Neuronal stem cell (in vitro differentiated cells): ENCODE data around the gene GPR26.

Experiments used
- DNase-seq: peaks from one replicate; pipeline ENCODE4 v3.0.0-alpha.2; 2013; ENCODE audit warnings: low spot score
- H2AFZ ChIP-seq: one replicate; pipeline ENCODE4 v1.6.1; 2013; ENCODE audit warnings: mild to moderate bottlenecking, low read length, inconsistent platforms
- H2AK5ac ChIP-seq: 2 replicates; pipeline ENCODE4 v1.6.1; 2013; ENCODE audit warnings: low read depth, mild to moderate bottlenecking, inconsistent platforms, low read length, moderate library complexity, mixed read lengths
- H2BK120ac ChIP-seq: 2 replicates; pipeline ENCODE4 v1.6.1; 2013; ENCODE audit warnings: low read depth, mild to moderate bottlenecking, inconsistent platforms, low read length, moderate library complexity, mixed read lengths
- H2BK12ac ChIP-seq: one replicate; pipeline ENCODE4 v1.6.1; 2013; ENCODE audit warnings: low read length, inconsistent platforms
- H2BK15ac ChIP-seq: 2 replicates; pipeline ENCODE4 v1.6.1; 2013; ENCODE audit warnings: mild to moderate bottlenecking, low read length, inconsistent platforms, mixed read lengths
- H2BK5ac ChIP-seq: one replicate; pipeline ENCODE4 v1.6.1; 2013; ENCODE audit warnings: inconsistent platforms, mild to moderate bottlenecking, low read length, moderate library complexity
- H3K14ac ChIP-seq: one replicate; pipeline ENCODE4 v1.6.1; 2013; ENCODE audit warnings: low read length, inconsistent platforms
- H3K18ac ChIP-seq: 2 replicates; pipeline ENCODE4 v1.6.1; 2013; ENCODE audit warnings: low read length, inconsistent platforms
- H3K23ac ChIP-seq: 2 replicates; pipeline ENCODE4 v1.6.1; 2013; ENCODE audit warnings: low read depth, mild to moderate bottlenecking, mixed read lengths, low read length, inconsistent platforms; ENCODE audit not compliant: poor library complexity
- H3K27ac ChIP-seq: replicated peaks from 3 replicates; pipeline ENCODE4 v1.5.1; 2013; ENCODE audit warnings: low read length, inconsistent platforms
- H3K27me3 ChIP-seq, 3 experiments: 2 replicates each; pipeline ENCODE4 v1.6.1; 2013; ENCODE audit warnings: low read length in 3 of 3, mild to moderate bottlenecking in 2 of 3, inconsistent platforms in 1 of 3, low read depth in 1 of 3, mixed read lengths in 1 of 3, moderate library complexity in 1 of 3; ENCODE audit not compliant: control insufficient read depth in 3 of 3, insufficient read depth in 3 of 3
- H3K36me3 ChIP-seq, 2 donors: replicated peaks in 1 of 2; 2 replicates each; pipeline ENCODE4 v1.6.1; 2013; ENCODE audit warnings: low read length in 2 of 2; ENCODE audit not compliant: control insufficient read depth in 2 of 2, insufficient read depth in 2 of 2
- H3K4ac ChIP-seq: 2 replicates; pipeline ENCODE4 v1.6.1; 2013; ENCODE audit warnings: inconsistent platforms, mild to moderate bottlenecking, low read length, moderate library complexity
- H3K4me1 ChIP-seq, 2 donors: 1 replicate in 1 of 2; 2 replicates in 1 of 2; pipeline ENCODE4 v1.6.1; 2013; ENCODE audit warnings: low read length in 2 of 2, low read depth in 1 of 2; ENCODE audit not compliant: control insufficient read depth in 2 of 2, insufficient read depth in 1 of 2
- H3K4me2 ChIP-seq: one replicate; pipeline ENCODE4 v1.6.1; 2013; ENCODE audit warnings: mild to moderate bottlenecking, low read length, inconsistent platforms; ENCODE audit not compliant: insufficient read depth, poor library complexity, severe bottlenecking
- H3K4me3 ChIP-seq, 2 donors: 2 replicates each; pipeline ENCODE4 v1.5.1; 2013; ENCODE audit warnings: low read length in 2 of 2, mild to moderate bottlenecking in 2 of 2, inconsistent platforms in 1 of 2, moderate library complexity in 1 of 2
- H3K79me1 ChIP-seq: one replicate; pipeline ENCODE4 v1.6.1; 2013; ENCODE audit warnings: low read depth, mild to moderate bottlenecking, inconsistent platforms, low read length, moderate library complexity
- H3K9ac ChIP-seq: one replicate; pipeline ENCODE4 v1.6.1; 2013; ENCODE audit warnings: mild to moderate bottlenecking, low read depth, low read length, inconsistent platforms; ENCODE audit not compliant: poor library complexity
- H3K9me3 ChIP-seq, 2 donors: replicated peaks in 1 of 2; 2 replicates each; pipeline versions ENCODE3 to v1.6.1; 2013; ENCODE audit warnings: low read length in 2 of 2, mild to moderate bottlenecking in 2 of 2, inconsistent platforms in 1 of 2, low read depth in 1 of 2, mixed read lengths in 1 of 2, moderate library complexity in 1 of 2; ENCODE audit not compliant: control insufficient read depth in 2 of 2, insufficient read depth in 1 of 2
- H4K8ac ChIP-seq: one replicate; pipeline ENCODE4 v1.6.1; 2013; ENCODE audit warnings: low read depth, mild to moderate bottlenecking, inconsistent platforms, low read length, moderate library complexity
- H4K91ac ChIP-seq: one replicate; pipeline ENCODE4 v1.6.1; 2013; ENCODE audit warnings: low read length, low read depth, mild to moderate bottlenecking, inconsistent platforms; ENCODE audit not compliant: poor library complexity
- WGBS, 2 donors: extraction: QIAGEN DNeasy Blood & Tissue Kit; methylation state at CpG; one replicate each; pipeline ENCODE4 v1.1.7; 2013; ENCODE audit warnings: missing lambda C conversion rate in 2 of 2, mixed read lengths in 1 of 2; ENCODE audit not compliant: insufficient read length in 2 of 2, insufficient replicate concordance in 1 of 2; ENCODE audit errors: extremely low coverage in 2 of 2; 5-methylcytosine and 5-hydroxymethylcytosine counted together

Gene GPR26

GRCh38 chr10:123669886-123670285, 3.7 kb downstream of the GPR26 start:
- Histone ChIP-seq H3K4me3 (no peak overlapping the region), H3K9me3 (peaks cover 0 to 7% of the 10 kb centered on the region in 2 donors), H4K8ac (no peak overlapping the region), H3K14ac (no peak overlapping the region), H3K4me1 (peaks cover 0 to 11% of the 10 kb centered on the region in 2 donors), H3K79me1 (no peaks in the 10 kb centered on the region), H2AK5ac (no peak overlapping the region), H2AFZ (no peak overlapping the region), H3K27ac (no peak overlapping the region), H2BK15ac (no peak overlapping the region), H3K18ac (no peak overlapping the region), H3K4me2 (no peak overlapping the region), H2BK12ac (no peak overlapping the region), H2BK120ac (no peak overlapping the region), H2BK5ac (no peak overlapping the region), H3K23ac (no peak overlapping the region), H3K4ac (no peak overlapping the region), H3K9ac (no peak overlapping the region), H3K36me3 (no peaks in the 10 kb centered on the region), H4K91ac (no peak overlapping the region), H3K27me3 (peaks cover 17 to 50% (median 35%) of the 10 kb centered on the region in 3 experiments)
- no peak for DNase-seq

GRCh38 chr10:123673198-123673597, 7.0 kb downstream of the GPR26 start:
- Histone ChIP-seq H2BK120ac (no peak overlapping the region), H2BK12ac (no peak overlapping the region), H2BK15ac (no peak overlapping the region), H3K4me2 (no peak overlapping the region), H3K9me3 (no peaks in the 10 kb centered on the region), H2BK5ac (no peak overlapping the region), H2AFZ (no peak overlapping the region), H3K4me1 (peaks cover 0 to 5% of the 10 kb centered on the region in 2 donors), H4K91ac (no peak overlapping the region), H3K79me1 (no peaks in the 10 kb centered on the region), H3K27ac (no peak overlapping the region), H2AK5ac (no peak overlapping the region), H4K8ac (no peak overlapping the region), H3K4me3 (no peak overlapping the region), H3K9ac (no peak overlapping the region), H3K23ac (no peak overlapping the region), H3K14ac (no peak overlapping the region), H3K18ac (no peak overlapping the region), H3K27me3 (peaks cover 0 to 19% (median 2%) of the 10 kb centered on the region in 3 experiments), H3K36me3 (no peaks in the 10 kb centered on the region), H3K4ac (no peak overlapping the region)
- WGBS, 2 donors: no CpG with 5 or more reads among the region's 1 CpG
- DNase-seq: no peak

- peak overlapping the region; percentile 27 for H3K18ac ChIP-seq
- no peaks in the 10 kb centered on the region for H3K36me3 ChIP-seq
- DNase-seq: no peak
- no peak overlapping the region for H3K4me3 ChIP-seq
- H3K14ac ChIP-seq: no peak overlapping the region
- no peak overlapping the region for H3K27ac ChIP-seq
- H3K9ac ChIP-seq: no peak overlapping the region
- peaks cover 0 to 5% of the 10 kb centered on the region in 2 donors for H3K4me1 ChIP-seq
- no peak overlapping the region for H2BK120ac ChIP-seq
- H2BK12ac ChIP-seq: no peak overlapping the region
- no peak overlapping the region for H2BK5ac ChIP-seq
- H3K9me3 ChIP-seq: no peaks in the 10 kb centered on the region
- H4K91ac ChIP-seq: no peak overlapping the region
- H3K4ac ChIP-seq: no peak overlapping the region
- no peak overlapping the region for H2BK15ac ChIP-seq
- H3K79me1 ChIP-seq: no peaks in the 10 kb centered on the region
- no peak overlapping the region for H4K8ac ChIP-seq
- no peak overlapping the region for H3K23ac ChIP-seq
- no peak overlapping the region for H2AFZ ChIP-seq
- no CpG with 5 or more reads among the region's 11 CpGs for WGBS, 2 donors
- H3K4me2 ChIP-seq: no peak overlapping the region
- H2AK5ac ChIP-seq: no peak overlapping the region
- H3K27me3 ChIP-seq: peaks cover 0 to 4% (median 0%) of the 10 kb centered on the region in 3 experiments
Measured at GRCh38 chr10:123674741-123675140, 8.6 kb downstream of the GPR26 start.

- no peak overlapping the region for H4K91ac ChIP-seq
- no peaks in the 10 kb centered on the region for H3K36me3 ChIP-seq
- H2BK120ac ChIP-seq: no peak overlapping the region
- no peak overlapping the region for H3K18ac ChIP-seq
- H3K27me3 ChIP-seq: peaks cover 0 to 4% (median 0%) of the 10 kb centered on the region in 3 experiments
- no peak overlapping the region for H2AFZ ChIP-seq
- no peak overlapping the region for H3K4ac ChIP-seq
- no peak overlapping the region for H2BK12ac ChIP-seq
- no peak overlapping the region for H3K9ac ChIP-seq
- no peak overlapping the region for H2AK5ac ChIP-seq
- DNase-seq: no peak
- no peak overlapping the region for H3K23ac ChIP-seq
- H3K14ac ChIP-seq: no peak overlapping the region
- H3K79me1 ChIP-seq: no peaks in the 10 kb centered on the region
- no peak overlapping the region for H3K4me2 ChIP-seq
- H4K8ac ChIP-seq: no peak overlapping the region
- no peak overlapping the region for H2BK5ac ChIP-seq
- no peaks in the 10 kb centered on the region for H3K9me3 ChIP-seq
- H3K27ac ChIP-seq: no peak overlapping the region
- no CpG with 5 or more reads among the region's 4 CpGs for WGBS, 2 donors
- peaks cover 0 to 5% of the 10 kb centered on the region in 2 donors for H3K4me1 ChIP-seq
- H3K4me3 ChIP-seq: peak overlapping the region in 1 of 2 donors; percentile 17
- H2BK15ac ChIP-seq: no peak overlapping the region
Measured at GRCh38 chr10:123675811-123676210, 9.7 kb downstream of the GPR26 start.
